Loucy (cell line): Measurements from ENCODE around the gene REC114.
"Not testable (repeated sequence)": the region's sequence is repeated elsewhere in the genome, so short reads cannot be mapped to it uniquely, and the experiment has no call there.

Experiments used
- H2AFZ ChIP-seq: fragments of 200-600 bp; sonication (generic); 2 replicates; pipeline ENCODE4 v1.6.0; 2016; ENCODE audit warnings: antibody characterized with exemption, mild to moderate bottlenecking, low read length, moderate library complexity
- H3F3A ChIP-seq: fragments of 200-600 bp; 2 replicates; pipeline ENCODE4 v1.6.0; 2016; ENCODE audit warnings: antibody characterized with exemption, low read depth, mild to moderate bottlenecking
- H3K27me3 ChIP-seq: fragments of 200-600 bp; sonication (generic); 2 replicates; pipeline ENCODE4 v1.6.1; 2014; ENCODE audit warnings: low read length, mild to moderate bottlenecking; ENCODE audit not compliant: insufficient read depth, poor library complexity, severe bottlenecking
- H3K36me3 ChIP-seq: fragments of 200-600 bp; sonication (generic); 2 replicates; pipeline ENCODE4 v1.6.1; 2016; ENCODE audit warnings: low read length; ENCODE audit not compliant: insufficient read depth
- H3K4me1 ChIP-seq: fragments of 200-600 bp; sonication (generic); 2 replicates; pipeline ENCODE4 v1.5.1; 2014; ENCODE audit warnings: low read length, mild to moderate bottlenecking; ENCODE audit not compliant: insufficient read depth, poor library complexity, severe bottlenecking
- H3K4me2 ChIP-seq: fragments of 200-600 bp; sonication (generic); 2 replicates; pipeline ENCODE4 v1.6.0; 2014; ENCODE audit warnings: antibody characterized with exemption, low read length, low read depth, mild to moderate bottlenecking; ENCODE audit not compliant: poor library complexity, severe bottlenecking
- H3K4me3 ChIP-seq: fragments of 200-600 bp; sonication (generic); 2 replicates; pipeline ENCODE4 v1.5.1; 2014; ENCODE audit warnings: low read length, mild to moderate bottlenecking, mixed read lengths; ENCODE audit not compliant: poor library complexity, severe bottlenecking
- H3K79me2 ChIP-seq: fragments of 200-600 bp; sonication (generic); 2 replicates; pipeline ENCODE4 v1.6.1; 2014; ENCODE audit warnings: low read length; ENCODE audit not compliant: insufficient read depth
- H3K9ac ChIP-seq: fragments of 200-600 bp; sonication (generic); 2 replicates; pipeline ENCODE4 v1.6.0; 2014; ENCODE audit warnings: mild to moderate bottlenecking, low read depth, low read length, moderate library complexity; ENCODE audit not compliant: poor library complexity, severe bottlenecking
- H3K9me2 ChIP-seq: fragments of 200-600 bp; sonication (generic); replicated peaks from 2 replicates; pipeline ENCODE4 v1.6.1; 2016; ENCODE audit warnings: low read depth, low read length, mixed read lengths
- H3K9me3 ChIP-seq: fragments of 200-600 bp; sonication (generic); 2 replicates; pipeline ENCODE4 v1.6.1; 2014; ENCODE audit warnings: mild to moderate bottlenecking, antibody characterized with exemption, low read length, low read depth; ENCODE audit not compliant: insufficient read depth
- H4K20me1 ChIP-seq: fragments of 200-600 bp; sonication (generic); 2 replicates; pipeline ENCODE4 v1.6.0; 2014; ENCODE audit warnings: antibody characterized with exemption, low read length, mild to moderate bottlenecking; ENCODE audit not compliant: insufficient read depth, poor library complexity, severe bottlenecking
- EZH2phosphoT487 ChIP-seq: fragments of 200-600 bp; IDR thresholded peaks from 2 replicates; pipeline ENCODE4 v1.6.1; 2018; ENCODE audit warnings: antibody characterized with exemption, mild to moderate bottlenecking, moderate library complexity, borderline replicate concordance
- TF ChIP-seq, protein P1 (sequence below): fragments of 200-600 bp; sonication (generic); conservative IDR thresholded peaks from 2 replicates; pipeline ENCODE4 v1.5.1; 2014; ENCODE audit warnings: mild to moderate bottlenecking, antibody characterized with exemption, low read length

REC114 gene

DNA sequence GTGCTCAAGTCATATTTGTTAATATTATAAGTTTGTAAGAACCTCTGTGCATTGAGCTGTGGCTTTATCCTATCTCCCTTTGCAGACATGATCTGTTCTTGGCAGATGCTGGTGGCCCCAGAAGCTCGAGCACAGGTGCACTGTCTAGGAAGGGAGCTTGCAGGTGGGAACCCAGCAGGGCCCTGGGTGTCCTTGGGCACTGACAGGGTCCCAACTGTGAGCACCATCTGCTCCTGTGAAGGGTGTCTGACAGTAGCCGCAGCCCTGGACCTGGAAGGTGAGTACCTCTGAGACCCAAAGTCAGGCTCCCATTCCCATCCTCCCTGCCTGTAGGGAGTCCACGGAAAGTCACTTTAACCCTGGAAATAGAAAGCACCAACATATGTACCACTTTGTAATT is 2.4 kb upstream of the REC114 start:
- Histone ChIP-seq H2AFZ (no peak overlapping the region), H3K27me3 (no peaks in the 10 kb centered on the region), H3K36me3 (no peaks in the 10 kb centered on the region), H3K4me2 (no peak overlapping the region), H3K9ac (no peak overlapping the region), H3F3A (no peaks in the 10 kb centered on the region), H3K9me2 (no peaks in the 10 kb centered on the region), H3K4me1 (peaks cover 6% of the 10 kb centered on the region), H3K4me3 (no peak overlapping the region), H3K9me3 (no peaks in the 10 kb centered on the region), H3K79me2 (no peaks in the 10 kb centered on the region), H4K20me1 (no peaks in the 10 kb centered on the region)
- TF ChIP-seq EZH2phosphoT487, result no peak
- TF ChIP-seq, protein P1, sequence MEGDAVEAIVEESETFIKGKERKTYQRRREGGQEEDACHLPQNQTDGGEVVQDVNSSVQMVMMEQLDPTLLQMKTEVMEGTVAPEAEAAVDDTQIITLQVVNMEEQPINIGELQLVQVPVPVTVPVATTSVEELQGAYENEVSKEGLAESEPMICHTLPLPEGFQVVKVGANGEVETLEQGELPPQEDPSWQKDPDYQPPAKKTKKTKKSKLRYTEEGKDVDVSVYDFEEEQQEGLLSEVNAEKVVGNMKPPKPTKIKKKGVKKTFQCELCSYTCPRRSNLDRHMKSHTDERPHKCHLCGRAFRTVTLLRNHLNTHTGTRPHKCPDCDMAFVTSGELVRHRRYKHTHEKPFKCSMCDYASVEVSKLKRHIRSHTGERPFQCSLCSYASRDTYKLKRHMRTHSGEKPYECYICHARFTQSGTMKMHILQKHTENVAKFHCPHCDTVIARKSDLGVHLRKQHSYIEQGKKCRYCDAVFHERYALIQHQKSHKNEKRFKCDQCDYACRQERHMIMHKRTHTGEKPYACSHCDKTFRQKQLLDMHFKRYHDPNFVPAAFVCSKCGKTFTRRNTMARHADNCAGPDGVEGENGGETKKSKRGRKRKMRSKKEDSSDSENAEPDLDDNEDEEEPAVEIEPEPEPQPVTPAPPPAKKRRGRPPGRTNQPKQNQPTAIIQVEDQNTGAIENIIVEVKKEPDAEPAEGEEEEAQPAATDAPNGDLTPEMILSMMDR, result no peak

DNA sequence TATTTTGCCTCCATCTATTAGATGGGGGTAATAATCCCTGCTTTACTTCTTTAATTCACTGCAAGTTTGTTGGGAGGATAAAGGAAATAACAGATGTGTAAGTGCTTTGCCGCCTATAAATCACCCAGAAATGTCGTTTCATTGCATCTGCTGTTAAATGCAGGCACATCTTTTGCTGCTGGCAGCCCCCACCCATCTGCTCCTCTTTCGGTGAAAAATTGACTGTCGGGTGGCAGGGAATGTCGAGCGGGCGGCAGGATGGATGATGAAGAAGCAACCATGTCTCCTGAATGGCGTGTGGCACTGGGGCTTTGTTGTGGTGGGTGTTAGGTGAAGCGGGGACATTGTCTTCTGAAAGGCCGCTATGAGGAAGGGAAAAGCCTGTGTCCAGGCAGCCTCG is 543 bp upstream of the REC114 start:
- Histone ChIP-seq H3F3A (no peaks in the 10 kb centered on the region), H3K9me2 (no peaks in the 10 kb centered on the region), H3K36me3 (no peaks in the 10 kb centered on the region), H3K4me2 (no peak overlapping the region), H3K9ac (no peak overlapping the region), H3K79me2 (no peaks in the 10 kb centered on the region), H4K20me1 (no peaks in the 10 kb centered on the region), H3K9me3 (no peaks in the 10 kb centered on the region), H3K4me1 (peaks cover 6% of the 10 kb centered on the region), H3K27me3 (no peaks in the 10 kb centered on the region), H3K4me3 (no peak overlapping the region), H2AFZ (no peak overlapping the region)
- TF ChIP-seq, protein P1, result no peak
- TF ChIP-seq EZH2phosphoT487, result no peak

DNA sequence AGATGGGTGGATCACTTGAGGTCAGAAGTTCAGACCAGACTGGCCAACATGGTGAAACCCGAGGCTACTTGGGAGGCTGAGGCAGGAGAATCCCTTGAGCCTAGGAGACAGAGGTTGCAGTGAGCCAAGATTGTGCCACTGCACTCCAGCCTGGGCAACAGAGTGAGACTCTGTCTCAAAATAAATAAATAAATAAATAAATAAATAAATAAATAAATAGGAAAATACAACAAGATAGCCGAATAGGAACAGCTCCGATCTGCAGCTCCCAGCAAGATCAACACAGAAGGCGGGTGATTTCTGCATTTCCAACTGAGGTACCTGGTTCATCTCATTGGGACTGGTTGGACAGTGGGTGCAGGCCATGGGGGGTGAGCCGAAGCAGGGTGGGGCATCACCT is 4.5 kb downstream of the REC114 start:
- not testable (repeated sequence) for H3K4me2 ChIP-seq, H3K9me2 ChIP-seq, H3K4me3 ChIP-seq, H3K9me3 ChIP-seq, H2AFZ ChIP-seq, H3F3A ChIP-seq, H3K79me2 ChIP-seq, H3K4me1 ChIP-seq, H3K9ac ChIP-seq, H4K20me1 ChIP-seq, H3K36me3 ChIP-seq, H3K27me3 ChIP-seq

DNA sequence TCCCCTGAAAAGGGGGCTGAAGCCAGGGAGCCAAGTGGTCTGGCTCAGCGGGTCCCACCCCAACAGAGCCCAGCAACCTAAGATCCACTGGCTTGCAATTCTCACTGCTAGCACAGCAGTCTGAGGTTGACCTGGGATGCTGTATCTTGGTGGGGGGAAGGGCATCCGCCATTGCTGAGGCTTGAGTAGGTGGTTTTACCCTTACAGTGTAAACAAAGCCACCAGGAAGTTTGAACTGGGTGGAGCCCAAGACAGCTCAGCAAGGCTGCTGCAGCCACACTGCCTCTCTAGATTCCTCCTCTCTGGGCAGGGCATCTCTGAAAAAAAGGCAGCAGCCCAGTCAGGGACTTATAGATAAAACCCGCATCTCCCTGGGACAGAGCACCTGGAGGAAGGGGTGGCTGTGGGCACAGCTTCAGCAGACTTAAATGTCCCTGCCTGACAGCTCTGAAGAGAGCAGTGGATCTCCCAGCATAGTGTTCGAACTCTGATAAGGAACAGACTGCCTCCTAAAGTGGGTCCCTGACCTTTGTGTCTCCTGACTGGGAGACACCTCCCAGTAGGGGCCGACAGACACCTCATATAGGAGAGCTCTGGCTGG is 5.3 kb downstream of the REC114 start:
- not testable (repeated sequence) for H3K36me3 ChIP-seq, H3K4me3 ChIP-seq, H3K9me3 ChIP-seq, H3K4me1 ChIP-seq, H3F3A ChIP-seq, H3K4me2 ChIP-seq, H3K9ac ChIP-seq, H3K79me2 ChIP-seq, H3K27me3 ChIP-seq, H3K9me2 ChIP-seq, H2AFZ ChIP-seq, H4K20me1 ChIP-seq

DNA sequence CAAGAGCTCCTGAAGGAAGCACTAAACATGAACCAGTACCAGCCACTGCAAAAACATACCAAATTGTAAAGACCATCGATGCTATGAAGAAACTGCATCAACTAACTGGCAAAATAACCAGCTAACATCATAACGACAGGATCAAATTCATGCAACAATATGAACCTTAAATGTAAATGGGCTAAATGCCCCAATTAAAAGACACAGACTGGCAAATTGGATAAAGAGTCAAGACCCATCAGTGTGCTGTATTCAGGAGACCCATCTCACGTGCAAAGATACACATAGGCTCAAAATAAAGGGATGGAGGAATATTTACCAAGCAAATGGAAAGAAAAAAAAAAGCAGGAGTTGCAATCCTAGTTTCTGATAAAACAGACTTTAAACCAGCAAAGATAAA is 7.0 kb downstream of the REC114 start:
- not testable (repeated sequence) for H3F3A ChIP-seq, H3K9ac ChIP-seq, H3K27me3 ChIP-seq, H3K9me3 ChIP-seq, H3K9me2 ChIP-seq, H4K20me1 ChIP-seq, H3K4me3 ChIP-seq, H3K79me2 ChIP-seq, H3K4me2 ChIP-seq, H2AFZ ChIP-seq, H3K4me1 ChIP-seq, H3K36me3 ChIP-seq
